DMS 273 (cell line): Measurements from ENCODE around the gene DND1.
A peak's percentile ranks its signal among the peaks of the same experiment; 100 is the strongest.
"Not testable (repeated sequence)": the region's sequence is repeated elsewhere in the genome, so short reads cannot be mapped to it uniquely, and the experiment has no call there.

Experiments used
- DNase-seq: peaks from one replicate; lab custom pipeline; 2025; ENCODE audit not compliant: unreplicated experiment; lab: John Stamatoyannopoulos, UW

DND1 gene

GRCh38 chr5:140672455-140673186 is 755 bp downstream of the DND1 start:
- peak; percentile 71 for DNase-seq

GRCh38 chr5:140671472-140672125 is 1.8 kb downstream of the DND1 start:
- no peak for DNase-seq

DNA sequence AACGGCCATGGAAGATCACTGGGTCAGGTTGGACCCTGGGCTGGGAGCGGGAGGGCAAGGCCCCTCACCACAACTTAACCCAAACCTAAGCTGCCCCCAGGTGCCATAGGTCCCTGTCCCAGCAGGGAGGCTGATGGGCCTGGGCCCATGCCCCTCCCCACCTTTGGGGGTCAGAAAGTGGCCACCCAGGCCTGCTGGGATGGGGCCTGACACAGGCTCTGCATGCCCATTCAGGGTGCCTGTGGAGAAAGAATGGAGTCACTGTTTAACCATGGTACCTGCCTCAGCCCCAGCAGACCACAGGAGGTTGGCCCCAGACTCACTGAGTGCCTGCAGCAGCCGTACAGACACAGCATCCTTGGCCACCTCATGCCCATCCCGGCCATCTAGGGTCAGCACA is 2.3 kb downstream of the DND1 start:
- not testable (repeated sequence) for DNase-seq

GRCh38 chr5:140664359-140665119 is 8.8 kb downstream of the DND1 start, which contains the start of gene WDR55:
TSS of gene WDR55 (plus strand) at chr5:140664904. CDS start at chr5:140664913, 9 bp downstream.
- peak; percentile 99 for DNase-seq

DNA sequence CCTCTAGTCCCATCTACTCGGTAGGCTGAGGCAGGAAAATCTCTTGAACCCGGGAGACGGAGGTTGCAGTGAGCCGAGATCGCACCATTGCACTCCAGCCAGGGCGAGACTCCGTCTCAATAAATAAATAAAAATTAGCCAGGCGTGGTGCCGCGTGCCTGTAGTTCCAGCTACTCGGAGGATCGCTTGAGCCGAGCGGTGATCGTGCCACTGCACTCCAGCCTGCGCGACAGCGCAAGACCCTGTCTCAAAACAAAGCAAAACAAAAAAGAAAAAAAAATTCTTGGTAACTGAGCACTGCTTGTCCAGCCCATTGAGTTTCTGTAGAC is 9.4 kb downstream of the DND1 start:
- no peak for DNase-seq

GRCh38 chr5:140660371-140660770 is 13.0 kb downstream of the DND1 start:
- not testable (repeated sequence) for DNase-seq

GRCh38 chr5:140658870-140659269 is 14.5 kb downstream of the DND1 start:
- no peak for DNase-seq

DNA sequence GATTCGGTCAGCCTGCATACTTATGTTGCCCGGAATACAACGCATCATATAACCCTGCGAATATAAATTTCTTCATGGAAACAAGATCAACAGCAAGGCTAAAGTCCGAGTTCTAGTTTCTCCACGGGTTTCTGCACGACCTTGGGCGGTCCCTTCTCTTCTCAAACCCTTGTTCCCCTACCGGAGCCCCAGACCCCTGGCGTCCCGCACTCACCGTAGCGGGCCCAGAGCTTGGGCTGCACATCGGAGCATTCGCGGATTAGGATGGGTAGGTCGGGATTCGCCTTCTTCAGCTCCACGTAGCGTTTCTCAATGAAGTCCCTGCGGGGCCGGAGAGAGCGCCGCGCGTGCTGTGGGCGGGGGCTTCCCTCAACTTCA is 26.3 kb downstream of the DND1 start:
- DNase-seq = peak; percentile 63

- DNase-seq = no peak
Observed at GRCh38 chr5:140642718-140643117, 30.7 kb downstream of the DND1 start.

DNA sequence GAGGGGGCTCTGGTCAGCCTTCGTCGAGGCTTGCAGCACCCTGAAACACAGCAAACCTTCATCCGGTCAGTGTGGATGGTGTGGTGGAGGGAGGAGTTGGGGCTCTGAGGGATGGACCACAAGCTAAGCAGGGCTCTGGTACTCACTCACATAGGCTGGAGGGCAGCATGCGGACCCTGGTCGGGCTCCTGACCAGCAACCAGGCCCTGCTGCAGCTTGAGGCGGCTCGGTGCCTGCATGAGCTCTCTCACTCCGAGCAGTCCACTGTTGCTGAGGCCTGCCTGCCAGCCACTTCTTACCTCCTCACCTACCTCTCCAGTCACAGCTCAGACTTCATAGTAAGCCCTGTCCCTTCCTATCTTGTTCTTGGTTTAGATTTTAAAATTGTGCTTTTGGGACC is 31.7 kb downstream of the DND1 start:
- DNase-seq = no peak

- DNase-seq = peak; percentile 98
Observed at GRCh38 chr5:140639148-140639981, 34.0 kb downstream of the DND1 start, which contains the start of gene TMCO6. TSS of gene TMCO6 (plus strand) at chr5:140639451. CDS start at chr5:140639528, 77 bp downstream.

GRCh38 chr5:140638898-140639147 is 34.6 kb downstream of the DND1 start:
- DNase-seq = not testable (repeated sequence)

DNA sequence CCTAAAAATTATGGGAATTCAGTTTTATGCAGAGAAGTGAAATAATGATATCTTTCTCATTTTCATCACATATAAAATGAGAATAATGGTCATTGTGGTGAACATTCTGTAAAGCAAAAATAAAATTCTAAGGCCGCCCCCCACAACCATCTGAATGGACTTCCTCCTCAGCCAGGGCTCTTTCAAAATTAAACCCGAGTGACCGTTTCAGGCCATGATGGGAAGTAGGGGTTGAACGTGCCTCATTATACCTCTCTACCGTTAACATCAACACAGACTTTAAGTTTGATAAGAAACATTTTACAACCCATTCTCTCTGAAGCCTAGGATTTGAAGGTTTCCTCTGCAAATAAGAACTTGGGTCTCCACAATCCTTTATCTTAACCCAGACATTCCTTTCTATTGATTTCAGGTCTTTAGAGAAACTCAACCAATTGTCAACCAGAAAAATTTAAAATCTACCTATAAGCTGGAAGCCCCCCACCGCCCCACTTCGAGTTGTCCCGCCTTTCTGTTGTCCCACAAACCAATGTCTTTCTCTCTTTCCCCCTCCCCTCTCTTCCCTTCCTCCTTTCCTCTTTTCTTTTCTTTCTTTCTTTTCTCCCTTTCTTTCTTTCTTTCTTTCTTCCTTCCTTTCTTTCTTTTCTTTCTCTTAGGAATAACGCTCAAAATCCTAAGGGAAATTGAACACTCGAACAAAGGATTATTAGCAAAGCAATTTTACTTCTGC is 35.8 kb downstream of the DND1 start:
- DNase-seq = no peak

DNA sequence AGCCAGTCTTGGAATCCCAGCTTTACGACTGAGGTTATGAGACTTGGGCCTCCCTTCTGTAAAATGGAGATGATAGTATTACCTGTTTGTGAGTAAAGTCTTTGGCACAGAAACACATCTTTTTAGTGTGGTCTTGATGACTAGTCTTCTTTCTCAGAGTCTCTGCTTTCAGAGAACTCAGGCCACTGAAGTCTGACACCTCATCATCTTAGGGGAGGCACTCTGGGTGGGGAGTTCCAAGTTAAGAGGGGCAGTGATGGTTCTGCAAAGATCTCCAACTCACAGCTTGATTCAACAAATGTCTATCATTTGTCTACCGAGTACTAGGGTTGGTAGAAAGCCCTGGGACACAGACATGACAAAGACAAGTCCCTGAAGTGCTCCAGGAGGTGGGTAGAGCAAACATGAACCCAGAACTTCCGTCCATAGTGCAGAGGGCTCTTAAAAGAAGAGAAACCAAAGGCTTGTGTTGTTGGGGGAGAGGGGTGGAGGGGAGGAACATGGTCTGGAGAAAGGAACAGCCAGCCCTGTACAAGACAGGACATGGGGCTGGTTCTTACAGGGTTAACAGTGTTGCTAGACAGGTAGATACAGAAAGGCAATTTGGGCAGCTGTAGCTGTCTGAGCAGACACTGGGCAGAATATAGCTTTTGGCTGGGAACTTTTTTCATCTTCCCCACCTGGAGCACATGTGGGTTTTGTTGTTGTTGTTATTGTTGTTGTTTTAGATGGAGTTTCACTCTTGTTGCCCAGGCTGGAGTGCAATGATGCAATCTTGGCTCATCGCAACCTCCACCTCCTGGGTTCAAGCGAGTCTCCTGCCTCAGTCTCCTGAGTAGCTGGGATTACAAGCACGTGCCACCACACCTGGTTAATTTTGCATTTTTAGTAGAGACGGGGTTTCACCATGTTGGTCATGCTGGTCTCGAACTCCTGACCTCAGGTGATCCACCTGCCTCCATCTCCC is 37.8 kb downstream of the DND1 start:
- no peak for DNase-seq

DNA sequence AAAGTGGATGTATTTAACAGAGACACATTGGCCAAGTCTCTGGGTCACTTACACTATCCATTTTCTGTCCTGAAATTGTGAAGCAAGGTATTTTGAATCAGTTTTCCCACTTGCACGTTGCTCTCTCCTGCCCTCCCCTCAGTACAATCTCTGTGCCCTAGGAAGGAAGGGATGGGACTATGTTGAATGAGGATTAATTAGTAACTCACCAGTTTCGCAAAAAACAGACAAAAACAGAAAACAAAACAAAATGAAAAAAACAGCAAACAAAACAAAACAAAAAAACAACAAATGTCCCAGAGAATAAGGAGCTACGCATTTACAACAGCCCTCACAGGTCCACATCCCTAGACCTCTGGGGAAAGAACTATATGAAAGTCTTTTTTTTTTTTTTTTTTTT is 39.3 kb downstream of the DND1 start:
- DNase-seq = no peak

- DNase-seq = no peak
Observed at GRCh38 chr5:140633501-140633900, 39.9 kb downstream of the DND1 start.

DNA sequence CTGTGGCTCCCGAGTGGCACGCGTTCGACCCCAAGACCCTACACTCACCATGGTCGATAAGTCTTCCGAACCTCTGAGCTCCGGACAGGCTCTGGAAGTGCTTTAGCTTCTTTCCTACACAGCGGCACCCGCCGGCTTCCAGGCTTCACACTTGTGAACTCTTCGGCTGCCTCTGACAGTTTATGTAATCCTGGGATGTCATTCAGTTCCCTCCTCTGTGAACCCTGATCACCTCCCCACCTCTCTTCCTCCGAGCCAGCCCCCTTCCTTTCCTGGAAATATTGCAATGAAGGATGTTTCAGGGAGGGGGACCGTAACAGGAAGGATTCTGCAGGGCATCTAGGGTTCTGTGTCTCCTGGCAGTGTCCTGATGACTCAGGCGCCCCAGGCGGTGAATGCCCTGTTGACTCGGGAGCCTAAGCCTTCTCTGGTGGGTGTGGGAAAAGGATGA is 40.3 kb downstream of the DND1 start, which contains the start of gene CD14:
TSS of gene CD14 (minus strand) at position 155 of the 451 bp plus-strand sequence. CDS start at position 51, 104 bp downstream.
- peak; percentile 65 for DNase-seq

DNA sequence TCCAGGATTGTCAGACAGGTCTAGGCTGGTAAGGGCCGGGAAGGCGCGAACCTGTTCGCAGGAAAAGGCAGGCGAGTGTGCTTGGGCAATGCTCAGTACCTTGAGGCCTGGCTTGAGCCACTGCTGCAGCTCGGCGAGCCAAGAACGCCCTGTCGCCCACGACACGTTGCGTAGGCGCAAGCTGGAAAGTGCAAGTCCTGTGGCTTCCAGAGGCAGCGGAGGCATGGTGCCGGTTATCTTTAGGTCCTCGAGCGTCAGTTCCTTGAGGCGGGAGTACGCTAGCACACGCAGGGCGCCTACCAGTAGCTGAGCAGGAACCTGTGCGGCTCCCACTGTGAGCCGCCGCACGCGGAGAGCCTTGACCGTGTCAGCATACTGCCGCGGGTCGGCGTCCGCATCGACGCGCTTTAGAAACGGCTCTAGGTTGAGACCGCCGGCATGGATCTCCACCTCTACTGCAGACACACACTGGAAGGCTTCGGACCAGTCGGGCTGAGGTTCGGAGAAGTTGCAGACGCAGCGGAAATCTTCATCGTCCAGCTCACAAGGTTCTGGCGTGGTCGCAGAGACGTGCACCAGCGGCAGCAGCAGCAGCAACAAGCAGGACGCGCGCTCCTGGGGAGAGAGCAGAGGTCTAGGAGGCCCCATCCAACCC is 40.9 kb downstream of the DND1 start:
- DNase-seq = peak; percentile 67
